IPS-20b (cell line): ENCODE measurements around the gene TMEM86A.
A peak's percentile ranks its signal among the peaks of the same experiment; 100 is the strongest.
"Not testable (repeated sequence)": the region's sequence is repeated elsewhere in the genome, so short reads cannot be mapped to it uniquely, and the experiment has no call there.

Experiments
- H3K27ac ChIP-seq: one replicate; pipeline ENCODE4 v1.5.1; 2013; ENCODE audit warnings: low read length
- H3K27me3 ChIP-seq: 2 replicates; pipeline ENCODE4 v1.6.1; 2013; ENCODE audit warnings: mild to moderate bottlenecking, low read length, inconsistent platforms; ENCODE audit not compliant: insufficient read depth
- H3K36me3 ChIP-seq: 2 replicates; pipeline ENCODE4 v1.6.1; 2013; ENCODE audit warnings: low read depth, mild to moderate bottlenecking, inconsistent platforms, low read length, moderate library complexity; ENCODE audit not compliant: insufficient read depth
- H3K4me1 ChIP-seq: 2 replicates; pipeline ENCODE4 v1.6.1; 2013; ENCODE audit warnings: mild to moderate bottlenecking, control low read depth, inconsistent platforms, low read length, moderate library complexity; ENCODE audit not compliant: insufficient read depth
- H3K4me3 ChIP-seq: 2 replicates; pipeline ENCODE4 v1.5.1; 2013; ENCODE audit warnings: mild to moderate bottlenecking, low read length, inconsistent platforms
- H3K9ac ChIP-seq: 2 replicates; pipeline ENCODE4 v1.6.1; 2013; ENCODE audit warnings: low read depth, mild to moderate bottlenecking, inconsistent platforms, low read length, moderate library complexity
- H3K9me3 ChIP-seq: 2 replicates; pipeline ENCODE4 v1.6.1; 2013; ENCODE audit warnings: mild to moderate bottlenecking, low read depth, low read length, inconsistent platforms; ENCODE audit not compliant: insufficient read depth

The TMEM86A gene, protein sequence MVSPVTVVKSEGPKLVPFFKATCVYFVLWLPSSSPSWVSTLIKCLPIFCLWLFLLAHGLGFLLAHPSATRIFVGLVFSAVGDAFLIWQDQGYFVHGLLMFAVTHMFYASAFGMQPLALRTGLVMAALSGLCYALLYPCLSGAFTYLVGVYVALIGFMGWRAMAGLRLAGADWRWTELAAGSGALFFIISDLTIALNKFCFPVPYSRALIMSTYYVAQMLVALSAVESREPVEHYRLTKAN

DNA sequence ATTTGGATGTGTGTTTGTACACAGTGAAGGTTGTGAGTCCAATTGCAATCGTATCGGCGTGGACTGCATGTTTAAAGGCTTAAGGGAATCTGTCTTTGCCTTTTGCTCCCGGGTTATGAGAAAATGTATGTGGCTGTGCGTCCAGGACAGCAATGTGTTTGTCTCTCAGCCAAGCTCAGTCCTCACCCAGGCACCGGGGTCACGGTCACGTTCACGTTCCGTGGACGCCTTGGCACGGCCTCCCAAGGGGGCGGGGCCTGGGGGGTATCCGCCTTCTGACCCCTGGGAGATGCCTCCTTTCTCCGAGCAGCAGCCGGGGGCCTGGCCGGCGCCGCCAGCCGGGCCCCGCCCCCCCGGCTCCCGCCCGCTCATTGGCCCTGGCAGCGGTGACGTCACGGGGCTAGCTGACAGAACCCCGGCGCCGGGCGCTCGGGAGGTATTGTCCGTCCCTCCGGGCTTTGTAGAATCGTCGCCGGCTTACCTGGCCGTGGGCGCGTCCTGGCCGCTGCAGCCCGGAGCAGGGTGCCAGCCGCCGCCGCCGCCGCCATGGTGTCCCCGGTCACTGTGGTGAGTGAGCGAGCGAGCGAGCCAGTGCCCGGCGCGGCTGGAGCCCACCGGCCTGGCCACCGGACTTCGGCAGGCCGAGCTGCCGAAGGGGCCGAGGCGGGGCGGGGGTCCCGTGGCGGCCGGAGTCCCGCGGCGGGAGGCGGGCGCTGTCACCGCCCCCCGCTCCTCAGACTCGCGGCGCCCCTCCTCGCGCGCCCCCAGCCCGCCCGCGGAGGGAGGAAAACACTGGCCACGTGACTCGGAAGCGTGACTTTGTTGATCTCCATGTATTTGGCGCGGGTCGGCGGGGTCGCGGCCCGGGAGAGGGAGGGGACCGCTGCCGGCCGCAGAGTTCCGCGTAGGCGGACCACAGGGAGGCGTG is at the start of gene TMEM86A:
Gene TMEM86A, plus strand, starts transcription at position 439 of the 928 bp plus-strand sequence. Its CDS starts 108 bp downstream, at position 547.
- peak within 1 kb of the TSS; percentile 68 for H3K4me3 ChIP-seq
- peaks cover 47% of the 10 kb centered on the region for H3K27me3 ChIP-seq
- H3K4me1 ChIP-seq = no peaks in the 10 kb centered on the region
- no peaks in the 10 kb centered on the region for H3K9me3 ChIP-seq
- H3K9ac ChIP-seq = peak within 1 kb of the TSS; percentile 56; the same call in 1 of the 2 replicates
- no peak within 1 kb of the TSS for H3K27ac ChIP-seq
- H3K36me3 ChIP-seq = no peaks in the 10 kb centered on the region

DNA sequence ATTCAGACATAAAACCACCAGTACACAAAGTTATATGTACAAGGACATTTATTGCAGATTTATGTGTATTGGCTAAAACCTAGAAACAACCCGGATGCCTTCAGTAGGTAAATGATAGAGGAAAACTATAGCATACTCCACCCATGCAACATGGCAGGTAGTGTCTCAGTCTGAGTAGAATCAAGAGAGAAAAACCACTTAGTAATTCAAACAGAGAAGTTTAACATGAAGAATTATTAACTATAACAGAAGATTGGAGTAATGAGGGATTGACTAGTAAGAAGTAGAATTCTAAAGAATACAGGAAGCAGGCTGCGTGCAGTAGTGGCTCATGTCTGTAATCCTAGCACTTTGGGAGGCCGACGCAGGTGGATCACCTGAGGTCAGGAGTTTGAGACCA is 48.2 kb upstream of the TMEM86A start:
- no peaks in the 10 kb centered on the region for H3K36me3 ChIP-seq
- H3K9ac ChIP-seq = no peak overlapping the region
- no peak overlapping the region for H3K4me3 ChIP-seq
- no peaks in the 10 kb centered on the region for H3K9me3 ChIP-seq
- H3K27ac ChIP-seq = no peak overlapping the region
- no peaks in the 10 kb centered on the region for H3K4me1 ChIP-seq
- H3K27me3 ChIP-seq = no peaks in the 10 kb centered on the region

DNA sequence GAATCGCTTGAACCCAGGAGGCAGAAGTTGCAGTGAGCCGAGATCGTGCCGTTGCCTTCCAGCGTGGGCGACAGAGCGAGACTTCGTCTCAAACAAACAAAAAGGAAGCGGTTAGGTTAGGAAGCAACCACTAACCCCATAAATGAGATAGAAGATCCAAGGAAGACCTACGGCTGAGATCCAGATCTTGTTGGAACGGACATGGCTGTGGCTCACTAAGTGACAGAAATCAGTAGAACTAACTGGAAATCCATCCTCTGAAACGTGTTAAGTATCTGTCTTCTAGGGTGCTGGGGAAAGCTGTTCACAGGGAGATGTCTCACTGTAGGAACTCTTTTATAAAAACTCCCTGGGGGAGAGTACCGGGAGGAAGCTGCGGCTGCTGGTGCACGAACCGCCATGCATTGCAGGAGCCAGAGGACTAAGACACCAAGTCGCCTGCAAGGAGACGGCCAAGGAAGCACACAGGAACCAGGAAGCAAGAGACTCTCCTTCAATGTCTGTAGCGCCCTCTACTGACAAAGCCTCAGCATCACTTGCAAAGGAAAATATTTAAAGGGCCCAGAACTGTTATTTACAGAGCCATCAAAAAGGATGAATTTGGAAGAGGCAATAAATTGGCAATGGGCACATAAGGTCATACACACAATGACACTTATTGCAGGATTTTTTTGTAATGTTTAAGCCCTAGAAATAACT is 47.6 kb upstream of the TMEM86A start:
- no peaks in the 10 kb centered on the region for H3K4me1 ChIP-seq
- H3K9ac ChIP-seq = peak overlapping the region; percentile 10; the same call in 1 of the 2 replicates
- H3K9me3 ChIP-seq = no peaks in the 10 kb centered on the region
- H3K36me3 ChIP-seq = no peaks in the 10 kb centered on the region
- H3K4me3 ChIP-seq = no peak overlapping the region; the same call in 1 of the 2 replicates
- H3K27ac ChIP-seq = no peak overlapping the region
- no peaks in the 10 kb centered on the region for H3K27me3 ChIP-seq

DNA sequence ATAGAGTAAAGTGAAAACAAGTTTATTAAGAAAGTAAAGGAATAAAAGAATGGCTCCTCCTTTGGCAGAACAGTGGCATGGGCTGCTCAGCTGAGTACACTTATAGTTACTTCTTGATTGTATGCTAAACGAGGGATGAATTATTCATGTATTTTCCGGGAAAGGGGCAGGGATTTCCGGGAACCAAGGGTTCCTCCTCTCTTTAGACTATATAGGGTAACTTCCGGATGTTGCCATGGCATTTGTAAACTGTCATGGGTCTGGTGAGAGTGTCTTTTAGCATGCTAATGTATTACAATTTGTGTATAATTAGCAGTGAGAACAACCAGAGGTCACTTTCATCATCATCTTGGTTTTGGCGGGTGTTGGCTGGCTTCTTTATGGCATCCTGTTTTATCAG is 40.9 kb upstream of the TMEM86A start:
- Histone ChIP-seq H3K9me3 (peaks cover 14% of the 10 kb centered on the region; the same call in 1 of the 2 replicates), H3K36me3 (no peaks in the 10 kb centered on the region), H3K9ac (no peak overlapping the region), H3K27ac (no peak overlapping the region), H3K27me3 (no peaks in the 10 kb centered on the region), H3K4me3 (no peak overlapping the region), H3K4me1 (no peaks in the 10 kb centered on the region)

DNA sequence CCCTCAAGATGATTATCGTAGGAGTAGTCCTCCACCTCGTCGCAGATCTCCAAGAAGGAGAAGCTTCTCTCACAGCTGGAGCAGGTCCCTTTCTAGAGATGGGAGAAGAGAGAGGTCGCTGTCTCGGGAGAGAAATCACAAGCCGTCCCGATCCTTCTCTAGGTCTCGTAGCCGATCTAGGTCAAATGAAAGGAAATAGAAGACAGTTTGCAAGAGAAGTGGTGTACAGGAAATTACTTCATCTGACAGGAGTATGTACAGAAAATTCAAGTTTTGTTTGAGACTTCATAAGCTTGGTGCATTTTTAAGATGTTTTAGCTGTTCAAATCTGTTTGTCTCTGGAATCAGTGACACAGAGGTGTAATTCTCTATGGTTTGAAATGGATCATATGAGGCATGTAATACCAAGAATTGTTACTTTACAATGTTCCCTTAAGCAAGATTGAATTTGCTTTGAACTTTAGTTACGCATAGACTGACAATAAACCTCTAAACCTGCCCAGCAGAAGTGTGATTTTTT is 33.2 kb upstream of the TMEM86A start:
- H3K9ac ChIP-seq, H3K9me3 ChIP-seq, H3K36me3 ChIP-seq, H3K4me3 ChIP-seq, H3K27ac ChIP-seq, H3K27me3 ChIP-seq, H3K4me1 ChIP-seq: not testable (repeated sequence)

DNA sequence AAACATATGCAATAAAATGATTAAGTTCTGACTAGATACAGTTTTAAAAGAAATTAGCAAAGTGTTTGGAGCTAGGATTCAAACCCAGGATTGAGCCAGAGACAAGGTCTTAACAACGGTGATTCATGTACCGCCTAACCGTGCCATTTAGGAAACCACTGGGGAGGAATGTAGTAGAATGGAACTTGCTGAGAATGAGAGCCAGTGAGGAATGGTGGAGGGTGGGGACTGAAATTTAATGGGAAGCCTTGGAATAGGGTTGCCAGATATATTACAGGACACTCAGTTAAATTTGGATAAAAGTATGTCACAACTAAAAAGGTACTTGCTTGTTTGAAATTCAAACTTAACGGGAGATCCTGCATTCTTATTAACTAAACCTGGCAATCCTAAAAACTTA is 30.4 kb upstream of the TMEM86A start:
- no peak overlapping the region for H3K9ac ChIP-seq
- no peak overlapping the region for H3K4me3 ChIP-seq
- H3K9me3 ChIP-seq = no peaks in the 10 kb centered on the region
- no peak overlapping the region for H3K27ac ChIP-seq
- H3K4me1 ChIP-seq = peaks cover 2% of the 10 kb centered on the region; the same call in 1 of the 2 replicates
- H3K27me3 ChIP-seq = no peaks in the 10 kb centered on the region
- no peaks in the 10 kb centered on the region for H3K36me3 ChIP-seq

DNA sequence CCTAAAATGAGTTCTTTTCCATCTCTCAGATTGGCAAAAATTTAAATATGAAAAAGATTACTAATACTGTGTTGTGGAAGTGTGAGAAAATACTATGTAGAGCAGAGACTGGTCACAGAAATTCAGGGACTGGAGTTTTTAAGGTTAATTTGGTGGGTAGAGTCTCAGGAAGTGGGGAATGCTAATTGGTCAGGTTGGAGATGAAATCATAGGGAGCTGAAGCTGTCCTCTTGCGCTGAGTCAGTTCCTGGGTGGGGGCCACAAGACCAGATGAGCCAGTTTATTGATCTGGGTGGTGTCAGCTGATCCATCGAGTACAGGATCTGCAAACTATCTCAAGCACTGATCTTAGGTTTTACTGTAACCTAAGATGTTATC is 29.4 kb upstream of the TMEM86A start:
- Histone ChIP-seq H3K36me3 (no peaks in the 10 kb centered on the region), H3K27me3 (no peaks in the 10 kb centered on the region), H3K4me3 (no peak overlapping the region), H3K4me1 (peaks cover 2% of the 10 kb centered on the region; the same call in 1 of the 2 replicates), H3K9me3 (no peaks in the 10 kb centered on the region), H3K27ac (no peak overlapping the region), H3K9ac (no peak overlapping the region)

DNA sequence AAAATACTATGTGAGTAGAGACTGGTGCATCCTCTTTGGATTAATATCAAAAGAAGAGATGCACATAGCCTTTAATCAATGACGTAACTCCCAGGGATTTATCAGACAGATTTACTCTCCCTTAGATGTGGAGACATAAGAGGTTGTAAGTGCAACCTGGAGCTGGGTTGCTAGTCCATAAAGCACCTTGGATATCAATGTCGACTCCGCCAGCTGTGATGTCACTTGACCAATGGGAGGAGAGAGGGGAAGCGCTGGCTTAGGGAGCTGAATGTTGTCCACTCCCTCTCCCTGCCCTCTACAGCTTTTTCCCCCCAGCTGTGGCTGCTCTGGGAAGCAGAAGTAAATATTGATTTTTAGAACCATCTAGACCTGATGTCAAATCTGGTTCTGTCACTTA is 28.9 kb upstream of the TMEM86A start:
- Histone ChIP-seq H3K36me3 (no peaks in the 10 kb centered on the region), H3K27me3 (no peaks in the 10 kb centered on the region), H3K9ac (no peak overlapping the region), H3K4me3 (no peak overlapping the region), H3K9me3 (no peaks in the 10 kb centered on the region), H3K4me1 (peaks cover 2% of the 10 kb centered on the region; the same call in 1 of the 2 replicates), H3K27ac (no peak overlapping the region)

DNA sequence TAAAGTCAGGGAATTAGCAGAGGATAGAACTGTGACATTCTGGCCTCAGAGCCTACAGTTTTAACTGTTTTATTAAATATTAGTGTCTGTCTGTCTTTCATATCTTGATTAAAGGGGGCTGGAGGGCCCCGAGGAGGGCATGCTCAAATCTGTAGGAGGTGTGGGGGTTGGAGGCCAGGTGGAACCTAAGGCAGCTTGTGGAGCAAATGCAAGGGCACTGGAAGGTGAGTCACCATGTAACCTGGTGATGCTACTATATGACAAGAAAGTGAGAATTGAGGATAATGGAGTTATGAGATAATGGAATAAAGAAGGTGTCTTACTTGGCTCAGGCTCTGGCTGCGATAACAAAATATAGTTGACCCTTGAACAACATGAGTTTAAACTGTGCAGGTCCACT is 27.3 kb upstream of the TMEM86A start:
- Histone ChIP-seq H3K9me3 (no peaks in the 10 kb centered on the region), H3K4me3 (no peak overlapping the region), H3K4me1 (peaks cover 2% of the 10 kb centered on the region; the same call in 1 of the 2 replicates), H3K9ac (no peak overlapping the region), H3K36me3 (no peaks in the 10 kb centered on the region), H3K27me3 (no peaks in the 10 kb centered on the region), H3K27ac (no peak overlapping the region)

DNA sequence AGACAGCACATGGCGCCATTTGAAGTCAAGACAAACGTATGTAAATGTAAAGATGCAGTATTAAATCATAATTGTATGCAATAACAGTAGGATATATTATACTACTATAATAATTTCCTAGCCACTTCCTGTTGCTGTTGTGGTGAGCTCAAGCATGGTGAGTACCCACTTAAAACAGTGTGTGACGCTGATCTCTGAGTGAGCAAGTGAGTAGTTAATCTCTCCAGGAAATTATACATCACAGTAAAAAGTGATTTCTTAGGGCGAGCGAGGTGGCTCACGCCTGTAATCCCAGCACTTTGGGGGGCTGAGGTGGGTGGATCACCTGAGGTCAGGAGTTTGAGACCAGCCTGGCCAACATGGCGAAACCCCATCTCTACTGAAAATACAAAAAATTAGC is 26.4 kb upstream of the TMEM86A start:
- not testable (repeated sequence) for H3K4me3 ChIP-seq, H3K9ac ChIP-seq, H3K4me1 ChIP-seq, H3K36me3 ChIP-seq, H3K9me3 ChIP-seq, H3K27me3 ChIP-seq, H3K27ac ChIP-seq

DNA sequence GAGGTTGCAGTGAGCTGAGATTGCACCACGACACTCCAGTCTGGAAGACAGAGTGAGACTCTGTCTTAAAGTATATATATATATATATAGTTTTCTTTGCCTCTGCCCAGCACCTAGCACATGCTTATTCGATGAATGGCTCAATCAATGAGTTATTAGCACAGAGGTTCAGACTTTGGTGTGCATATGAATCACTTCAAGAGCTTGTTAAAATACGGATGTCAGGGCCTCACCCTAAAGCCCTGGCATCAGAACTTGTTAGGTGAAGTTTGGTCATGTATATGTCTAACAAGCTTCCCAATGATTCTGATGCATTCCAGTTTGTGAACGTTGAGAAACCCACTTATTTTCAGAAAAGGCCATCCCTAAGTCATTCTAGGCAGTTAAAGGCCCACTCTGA is 21.8 kb upstream of the TMEM86A start:
- Histone ChIP-seq H3K4me1 (no peaks in the 10 kb centered on the region), H3K36me3 (no peaks in the 10 kb centered on the region), H3K9me3 (no peaks in the 10 kb centered on the region), H3K27me3 (no peaks in the 10 kb centered on the region), H3K9ac (no peak overlapping the region), H3K27ac (no peak overlapping the region), H3K4me3 (no peak overlapping the region)
